Left lobe of liver (tissue), 2 donors: ENCODE data around the gene KMO. TPM values are rescaled to one million over a fixed set of nuclear protein-coding genes. Genes with fewer than 3 reads are reported as not detected.

Experiments used
- ATAC-seq: fragments of 200-7000 bp; cut with Tn5 transposase; one replicate; pipeline ENCODE4 v1.9.1; 2020; ENCODE audit warnings: mild to moderate bottlenecking, moderate library complexity
- DNase-seq: peaks from one replicate; pipeline ENCODE4 v3.0.0-alpha.2; 2020; ENCODE audit warnings: low spot score
- total RNA-seq: library from RNA; stranded (reverse); gene quantifications from one replicate; pipeline ENCODE4 v1.2.1, GENCODE V29; 2021
- donor health status: DM: no; HTN: no; CAD: no; lungs with moderate emphysema.
- donor health status: DM: no; HTN: yes; CAD: no.

Gene KMO
- total RNA-seq, 1 donor from 2014 or later = 37.5 TPM

GRCh38 chr1:241642593-241642944, 110.4 kb downstream of the KMO start:
- DNase-seq (no peak), ATAC-seq (no peak)

- no peak for DNase-seq
- no peak for ATAC-seq
These were observed 112.1 kb downstream of the KMO start for GRCh38 chr1:241644259-241644658.

GRCh38 chr1:241645199-241645598, 113.0 kb downstream of the KMO start:
- no peak for DNase-seq
- ATAC-seq = no peak

Other genes with a start within 250 kb of the KMO start
- gene RGS7, start 175.2 kb upstream of the KMO start, total RNA-seq = 0.18 TPM
- gene FH, start 12.6 kb upstream of the KMO start, total RNA-seq = 120 TPM
- gene CHML, start 108.0 kb downstream of the KMO start, total RNA-seq = 2.1 TPM
- 15.3 TPM for gene OPN3, start 108.0 kb downstream of the KMO start, total RNA-seq
- gene WDR64, start 119.9 kb downstream of the KMO start, total RNA-seq = 0.40 TPM